Neuronal stem cell (in vitro differentiated cells): Measurements from ENCODE around the gene PTPRM.
"Not testable (repeated sequence)": the region's sequence is repeated elsewhere in the genome, so short reads cannot be mapped to it uniquely, and the experiment has no call there.

Source experiments
- DNase-seq: peaks from one replicate; pipeline ENCODE4 v3.0.0-alpha.2; 2013; ENCODE audit warnings: low spot score
- H2AFZ ChIP-seq: one replicate; pipeline ENCODE4 v1.6.1; 2013; ENCODE audit warnings: mild to moderate bottlenecking, low read length, inconsistent platforms
- H2AK5ac ChIP-seq: 2 replicates; pipeline ENCODE4 v1.6.1; 2013; ENCODE audit warnings: low read depth, mild to moderate bottlenecking, inconsistent platforms, low read length, moderate library complexity, mixed read lengths
- H2BK120ac ChIP-seq: 2 replicates; pipeline ENCODE4 v1.6.1; 2013; ENCODE audit warnings: low read depth, mild to moderate bottlenecking, inconsistent platforms, low read length, moderate library complexity, mixed read lengths
- H2BK12ac ChIP-seq: one replicate; pipeline ENCODE4 v1.6.1; 2013; ENCODE audit warnings: low read length, inconsistent platforms
- H2BK15ac ChIP-seq: 2 replicates; pipeline ENCODE4 v1.6.1; 2013; ENCODE audit warnings: mild to moderate bottlenecking, low read length, inconsistent platforms, mixed read lengths
- H2BK5ac ChIP-seq: one replicate; pipeline ENCODE4 v1.6.1; 2013; ENCODE audit warnings: inconsistent platforms, mild to moderate bottlenecking, low read length, moderate library complexity
- H3K14ac ChIP-seq: one replicate; pipeline ENCODE4 v1.6.1; 2013; ENCODE audit warnings: low read length, inconsistent platforms
- H3K18ac ChIP-seq: 2 replicates; pipeline ENCODE4 v1.6.1; 2013; ENCODE audit warnings: low read length, inconsistent platforms
- H3K23ac ChIP-seq: 2 replicates; pipeline ENCODE4 v1.6.1; 2013; ENCODE audit warnings: low read depth, mild to moderate bottlenecking, mixed read lengths, low read length, inconsistent platforms; ENCODE audit not compliant: poor library complexity
- H3K27ac ChIP-seq: replicated peaks from 3 replicates; pipeline ENCODE4 v1.5.1; 2013; ENCODE audit warnings: low read length, inconsistent platforms
- H3K27me3 ChIP-seq, 3 experiments: 2 replicates each; pipeline ENCODE4 v1.6.1; 2013; ENCODE audit warnings: low read length in 3 of 3, mild to moderate bottlenecking in 2 of 3, inconsistent platforms in 1 of 3, low read depth in 1 of 3, mixed read lengths in 1 of 3, moderate library complexity in 1 of 3; ENCODE audit not compliant: control insufficient read depth in 3 of 3, insufficient read depth in 3 of 3
- H3K36me3 ChIP-seq, 2 donors: replicated peaks in 1 of 2; 2 replicates each; pipeline ENCODE4 v1.6.1; 2013; ENCODE audit warnings: low read length in 2 of 2; ENCODE audit not compliant: control insufficient read depth in 2 of 2, insufficient read depth in 2 of 2
- H3K4ac ChIP-seq: 2 replicates; pipeline ENCODE4 v1.6.1; 2013; ENCODE audit warnings: inconsistent platforms, mild to moderate bottlenecking, low read length, moderate library complexity
- H3K4me1 ChIP-seq, 2 donors: 1 replicate in 1 of 2; 2 replicates in 1 of 2; pipeline ENCODE4 v1.6.1; 2013; ENCODE audit warnings: low read length in 2 of 2, low read depth in 1 of 2; ENCODE audit not compliant: control insufficient read depth in 2 of 2, insufficient read depth in 1 of 2
- H3K4me2 ChIP-seq: one replicate; pipeline ENCODE4 v1.6.1; 2013; ENCODE audit warnings: mild to moderate bottlenecking, low read length, inconsistent platforms; ENCODE audit not compliant: insufficient read depth, poor library complexity, severe bottlenecking
- H3K4me3 ChIP-seq, 2 donors: 2 replicates each; pipeline ENCODE4 v1.5.1; 2013; ENCODE audit warnings: low read length in 2 of 2, mild to moderate bottlenecking in 2 of 2, inconsistent platforms in 1 of 2, moderate library complexity in 1 of 2
- H3K79me1 ChIP-seq: one replicate; pipeline ENCODE4 v1.6.1; 2013; ENCODE audit warnings: low read depth, mild to moderate bottlenecking, inconsistent platforms, low read length, moderate library complexity
- H3K9ac ChIP-seq: one replicate; pipeline ENCODE4 v1.6.1; 2013; ENCODE audit warnings: mild to moderate bottlenecking, low read depth, low read length, inconsistent platforms; ENCODE audit not compliant: poor library complexity
- H3K9me3 ChIP-seq, 2 donors: replicated peaks in 1 of 2; 2 replicates each; pipeline versions ENCODE3 to v1.6.1; 2013; ENCODE audit warnings: low read length in 2 of 2, mild to moderate bottlenecking in 2 of 2, inconsistent platforms in 1 of 2, low read depth in 1 of 2, mixed read lengths in 1 of 2, moderate library complexity in 1 of 2; ENCODE audit not compliant: control insufficient read depth in 2 of 2, insufficient read depth in 1 of 2
- H4K8ac ChIP-seq: one replicate; pipeline ENCODE4 v1.6.1; 2013; ENCODE audit warnings: low read depth, mild to moderate bottlenecking, inconsistent platforms, low read length, moderate library complexity
- H4K91ac ChIP-seq: one replicate; pipeline ENCODE4 v1.6.1; 2013; ENCODE audit warnings: low read length, low read depth, mild to moderate bottlenecking, inconsistent platforms; ENCODE audit not compliant: poor library complexity
- WGBS, 2 donors: extraction: QIAGEN DNeasy Blood & Tissue Kit; methylation state at CpG; one replicate each; pipeline ENCODE4 v1.1.7; 2013; ENCODE audit warnings: missing lambda C conversion rate in 2 of 2, mixed read lengths in 1 of 2; ENCODE audit not compliant: insufficient read length in 2 of 2, insufficient replicate concordance in 1 of 2; ENCODE audit errors: extremely low coverage in 2 of 2; 5-methylcytosine and 5-hydroxymethylcytosine counted together

Gene PTPRM

DNA sequence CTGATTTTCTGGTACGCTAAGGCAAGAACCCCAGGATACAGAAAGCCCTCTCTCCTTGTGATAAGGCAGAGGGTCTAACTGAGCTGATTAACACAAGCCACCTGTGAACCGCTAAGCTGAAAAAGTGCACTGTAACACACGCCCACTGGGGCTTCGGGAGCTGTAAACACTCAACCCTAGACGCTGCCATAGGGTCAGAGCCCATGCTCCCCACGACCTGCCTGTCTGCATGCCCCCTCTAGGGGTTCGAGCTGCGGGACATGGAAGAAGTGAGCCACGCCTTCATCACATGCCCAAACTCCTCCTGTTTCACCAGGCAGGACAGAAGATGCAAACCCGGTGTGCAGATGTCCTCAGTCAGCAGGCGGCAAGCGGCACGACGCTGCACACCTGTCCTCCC, 868.3 kb downstream of the PTPRM start:
- H3K79me1 ChIP-seq = no peaks in the 10 kb centered on the region
- WGBS, 2 donors = no CpG with 5 or more reads among the region's 14 CpGs
- no peak for DNase-seq
- no peaks in the 10 kb centered on the region for H3K4me1 ChIP-seq
- H2BK15ac ChIP-seq = no peak overlapping the region
- H2BK5ac ChIP-seq = no peak overlapping the region
- H3K18ac ChIP-seq = no peak overlapping the region
- no peak overlapping the region for H3K4me2 ChIP-seq
- H2AFZ ChIP-seq = no peak overlapping the region
- H3K36me3 ChIP-seq = no peaks in the 10 kb centered on the region
- H3K14ac ChIP-seq = peak overlapping the region; percentile 72
- H3K4me3 ChIP-seq = no peak overlapping the region
- H3K4ac ChIP-seq = no peak overlapping the region
- H2AK5ac ChIP-seq = no peak overlapping the region
- no peak overlapping the region for H4K91ac ChIP-seq
- no peak overlapping the region for H4K8ac ChIP-seq
- H3K9ac ChIP-seq = no peak overlapping the region
- no peak overlapping the region for H3K27ac ChIP-seq
- H3K9me3 ChIP-seq = peaks cover 4% of the 10 kb centered on the region in 2 donors
- H3K23ac ChIP-seq = no peak overlapping the region
- no peak overlapping the region for H2BK120ac ChIP-seq
- H2BK12ac ChIP-seq = no peak overlapping the region
- peaks cover 0 to 5% (median 0%) of the 10 kb centered on the region in 3 experiments for H3K27me3 ChIP-seq

DNA sequence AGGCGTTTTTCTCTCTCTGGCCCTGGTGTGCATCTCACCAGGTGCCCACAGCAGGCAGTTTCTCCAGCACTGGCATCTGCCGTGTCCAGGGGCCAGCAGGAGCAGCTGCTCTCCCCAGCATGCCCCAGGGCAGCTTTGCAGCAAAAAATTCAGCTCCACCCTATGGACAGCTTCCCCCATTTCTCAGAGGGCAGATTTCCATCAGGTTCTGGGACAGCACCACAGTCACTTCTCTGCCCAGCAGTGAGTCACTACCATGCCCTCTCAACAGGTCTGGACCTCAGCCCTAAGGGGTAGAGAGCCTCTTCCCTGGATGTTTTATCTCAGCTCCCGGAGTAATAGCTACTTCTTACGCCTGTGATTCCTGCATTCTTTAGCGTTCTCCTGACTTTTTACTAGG, 871.9 kb downstream of the PTPRM start:
- Histone ChIP-seq H4K91ac (no peak overlapping the region), H3K27me3 (peaks cover 0 to 5% (median 0%) of the 10 kb centered on the region in 3 experiments), H3K79me1 (no peaks in the 10 kb centered on the region), H2AK5ac (no peak overlapping the region), H3K27ac (no peak overlapping the region), H2AFZ (no peak overlapping the region), H2BK120ac (no peak overlapping the region), H3K4me3 (no peak overlapping the region), H3K4ac (no peak overlapping the region), H3K9me3 (peaks cover 4 to 6% of the 10 kb centered on the region in 2 donors), H2BK5ac (no peak overlapping the region), H4K8ac (no peak overlapping the region), H3K9ac (no peak overlapping the region), H2BK15ac (no peak overlapping the region), H2BK12ac (no peak overlapping the region), H3K36me3 (no peaks in the 10 kb centered on the region), H3K4me1 (no peaks in the 10 kb centered on the region), H3K14ac (no peak overlapping the region), H3K23ac (no peak overlapping the region), H3K4me2 (no peak overlapping the region), H3K18ac (no peak overlapping the region)
- no CpG with 5 or more reads among the region's 5 CpGs for WGBS, 2 donors
- DNase-seq = no peak

DNA sequence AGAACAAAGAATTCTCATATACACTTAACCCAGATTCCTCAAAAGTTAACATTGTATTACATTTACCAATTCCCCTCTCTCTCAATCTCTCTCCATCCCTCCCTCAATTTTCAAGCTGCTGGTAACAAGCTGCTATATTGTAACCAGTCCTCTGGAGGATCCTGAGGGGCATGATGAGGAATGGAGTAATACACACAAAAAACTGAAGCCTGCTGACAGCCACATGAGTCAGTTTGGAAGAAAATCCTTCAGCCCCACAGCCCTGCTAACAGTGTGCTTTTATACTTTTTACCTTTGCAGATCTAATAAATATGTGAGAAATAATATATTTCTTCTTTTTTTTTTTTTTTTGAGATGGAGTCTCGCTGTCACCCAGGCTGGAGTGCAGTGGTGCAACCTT, 876.4 kb downstream of the PTPRM start:
- WGBS, 2 donors = no CpG with 5 or more reads among the region's 1 CpG
- no peaks in the 10 kb centered on the region for H3K27me3 ChIP-seq
- H4K91ac ChIP-seq = no peak overlapping the region
- H2BK5ac ChIP-seq = no peak overlapping the region
- H3K23ac ChIP-seq = no peak overlapping the region
- H2BK120ac ChIP-seq = no peak overlapping the region
- H3K14ac ChIP-seq = no peak overlapping the region
- no peak overlapping the region for H2BK15ac ChIP-seq
- H3K36me3 ChIP-seq = no peaks in the 10 kb centered on the region
- H3K18ac ChIP-seq = no peak overlapping the region
- H2AK5ac ChIP-seq = no peak overlapping the region
- no peak overlapping the region for H3K27ac ChIP-seq
- peaks cover 4% of the 10 kb centered on the region in 2 donors for H3K9me3 ChIP-seq
- no peak for DNase-seq
- H4K8ac ChIP-seq = no peak overlapping the region
- H3K4me3 ChIP-seq = no peak overlapping the region
- no peak overlapping the region for H3K9ac ChIP-seq
- H3K4me2 ChIP-seq = no peak overlapping the region
- no peak overlapping the region for H3K4ac ChIP-seq
- H2AFZ ChIP-seq = no peak overlapping the region
- H3K4me1 ChIP-seq = no peaks in the 10 kb centered on the region
- no peaks in the 10 kb centered on the region for H3K79me1 ChIP-seq
- H2BK12ac ChIP-seq = no peak overlapping the region

DNA sequence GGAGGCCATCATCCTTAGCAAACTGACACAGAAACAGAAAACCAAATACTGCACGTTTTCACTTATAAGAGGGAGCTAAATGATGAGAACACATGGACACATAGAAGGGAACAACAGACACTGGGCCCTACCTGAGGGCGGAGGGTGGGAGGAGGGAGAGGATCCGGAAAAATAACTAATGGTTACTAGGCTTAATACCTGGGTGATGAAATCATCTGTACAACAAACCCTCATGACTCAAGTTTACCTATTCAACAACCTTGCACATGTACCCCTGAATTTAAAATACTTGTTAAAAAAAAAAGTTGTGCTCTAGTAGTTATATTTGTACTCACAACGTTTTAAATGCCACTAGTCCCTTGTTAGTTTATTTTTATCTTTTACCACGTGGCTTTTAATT, 879.8 kb downstream of the PTPRM start:
- H3K14ac ChIP-seq, DNase-seq, H2AK5ac ChIP-seq, H3K4ac ChIP-seq, H3K9me3 ChIP-seq, H2AFZ ChIP-seq, H3K27ac ChIP-seq, H3K18ac ChIP-seq, H4K91ac ChIP-seq, H3K4me3 ChIP-seq, H2BK5ac ChIP-seq, H3K4me2 ChIP-seq, H3K9ac ChIP-seq, H2BK12ac ChIP-seq, H4K8ac ChIP-seq, H3K23ac ChIP-seq, H2BK15ac ChIP-seq, H3K4me1 ChIP-seq, H3K36me3 ChIP-seq, H3K79me1 ChIP-seq, H2BK120ac ChIP-seq, H3K27me3 ChIP-seq: not testable (repeated sequence)
- no CpG with 5 or more reads among the region's 5 CpGs for WGBS, 2 donors
